Activated T-helper 1 cell treated with Interleukin-2 at 50 U/mL for 16 hours (primary cell): ENCODE measurements around the gene BMP8A.
"Not testable (repeated sequence)": the region's sequence is repeated elsewhere in the genome, so short reads cannot be mapped to it uniquely, and the experiment has no call there.

ENCODE experiments used
- DNase-seq: peaks from one replicate; pipeline ENCODE4 v3.0.0-alpha.2; 2020; ENCODE audit warnings: low read depth

The BMP8A gene

DNA sequence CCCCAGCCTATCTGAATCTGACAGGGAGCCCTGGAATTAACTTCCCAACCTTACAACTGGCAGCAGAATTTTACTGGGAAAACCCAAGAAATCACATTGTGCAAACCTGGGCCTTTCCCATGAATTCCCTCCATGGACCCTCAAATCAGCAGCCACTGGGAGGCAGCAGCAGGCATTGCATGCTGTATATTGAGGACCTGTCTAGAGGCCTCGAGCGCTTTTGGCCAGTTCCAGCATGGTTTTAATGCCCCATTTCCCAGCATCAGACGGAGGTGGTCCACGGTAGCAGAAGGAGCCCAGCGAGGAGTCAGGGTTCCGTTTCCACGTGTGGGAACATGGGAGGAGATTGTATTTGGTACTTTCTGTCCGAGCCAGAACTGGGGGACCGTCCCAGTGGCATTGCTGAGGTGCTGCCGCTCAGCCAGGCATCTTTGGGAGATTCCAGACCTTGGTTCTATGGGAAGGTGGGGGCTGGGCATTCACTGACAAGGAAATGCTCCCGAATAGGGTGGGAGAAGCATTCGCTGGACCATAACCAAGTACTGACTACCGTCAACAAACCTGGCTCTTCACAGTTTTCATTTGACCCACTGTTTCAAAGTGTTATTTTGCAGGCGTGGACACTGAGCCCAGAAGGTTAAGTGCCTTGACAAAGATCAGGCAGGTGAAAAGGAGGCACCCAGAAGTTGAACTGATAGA lies 15.9 kb downstream of the BMP8A start:
- DNase-seq: no peak

DNA sequence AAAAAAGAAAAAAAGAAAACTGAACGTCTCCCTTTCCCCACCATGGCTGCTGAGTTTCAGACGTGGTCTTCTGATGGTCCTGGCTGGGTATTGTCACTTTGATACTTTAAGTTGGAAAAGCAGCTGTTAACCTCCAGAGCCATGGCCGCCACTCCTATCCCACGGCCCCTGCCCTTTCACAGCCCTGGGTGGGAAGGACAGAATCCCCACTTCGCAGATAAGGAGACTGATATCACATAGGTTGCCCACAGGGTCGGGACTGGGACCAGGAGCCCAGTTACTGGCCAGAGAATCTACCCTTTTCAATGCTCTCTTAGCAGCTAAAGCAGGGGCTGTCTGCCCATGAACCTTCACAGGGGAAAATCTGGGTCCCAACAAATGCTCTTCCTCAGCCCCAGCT lies 16.8 kb downstream of the BMP8A start:
- DNase-seq: no peak

DNA sequence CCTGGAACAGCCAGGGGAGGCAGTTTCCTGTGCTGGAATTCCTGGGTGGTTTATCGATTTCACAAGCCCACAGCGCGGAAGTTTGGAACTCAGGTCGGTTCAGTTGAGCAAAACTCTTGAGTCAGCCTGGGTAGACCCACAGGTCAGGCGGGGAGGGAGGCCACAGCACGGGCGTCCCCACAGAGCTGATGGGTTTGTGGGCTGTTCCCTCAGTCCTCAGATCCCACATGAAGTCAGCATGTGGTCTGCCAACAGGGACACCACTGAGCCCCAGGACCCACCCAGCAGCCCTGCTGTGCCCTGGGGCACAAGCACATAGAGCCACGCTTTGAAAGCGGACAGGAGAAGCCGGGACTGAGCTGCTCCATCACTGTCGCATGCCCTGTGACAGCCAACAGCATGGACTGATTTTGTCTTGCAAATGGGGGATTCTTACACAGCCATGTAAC lies 17.4 kb downstream of the BMP8A start:
- no peak for DNase-seq

DNA sequence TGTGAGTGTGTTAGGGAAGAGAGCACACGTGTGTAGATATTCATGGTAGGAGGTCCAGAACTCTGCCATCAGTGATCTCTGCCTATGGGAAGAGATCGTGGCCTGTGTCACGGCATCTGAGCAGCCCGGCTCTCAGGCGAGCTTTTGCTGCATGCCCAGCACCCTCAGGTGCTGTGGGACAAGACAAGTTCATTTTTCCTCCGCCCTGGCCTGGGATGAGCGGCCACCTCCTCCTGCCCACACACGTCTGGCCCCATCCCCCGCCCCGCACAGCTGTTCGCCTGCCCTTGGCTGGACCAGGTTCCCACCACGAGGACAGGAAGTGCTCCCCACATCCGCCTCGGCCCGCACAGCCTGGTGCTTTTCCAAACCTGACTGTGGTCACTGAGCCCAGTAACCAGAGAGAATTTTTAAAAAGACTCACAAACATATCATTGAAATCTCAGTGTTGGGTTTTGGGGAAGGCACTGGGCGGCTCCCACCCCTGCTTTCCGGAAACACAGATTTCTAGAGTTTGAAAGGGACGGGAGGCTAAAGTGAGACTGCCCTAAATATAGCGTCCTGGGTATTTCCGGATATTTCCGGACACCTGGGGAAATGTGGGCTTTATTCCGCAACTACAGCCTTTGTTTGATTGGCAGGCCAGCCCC lies 18.0 kb downstream of the BMP8A start:
- no peak for DNase-seq

DNA sequence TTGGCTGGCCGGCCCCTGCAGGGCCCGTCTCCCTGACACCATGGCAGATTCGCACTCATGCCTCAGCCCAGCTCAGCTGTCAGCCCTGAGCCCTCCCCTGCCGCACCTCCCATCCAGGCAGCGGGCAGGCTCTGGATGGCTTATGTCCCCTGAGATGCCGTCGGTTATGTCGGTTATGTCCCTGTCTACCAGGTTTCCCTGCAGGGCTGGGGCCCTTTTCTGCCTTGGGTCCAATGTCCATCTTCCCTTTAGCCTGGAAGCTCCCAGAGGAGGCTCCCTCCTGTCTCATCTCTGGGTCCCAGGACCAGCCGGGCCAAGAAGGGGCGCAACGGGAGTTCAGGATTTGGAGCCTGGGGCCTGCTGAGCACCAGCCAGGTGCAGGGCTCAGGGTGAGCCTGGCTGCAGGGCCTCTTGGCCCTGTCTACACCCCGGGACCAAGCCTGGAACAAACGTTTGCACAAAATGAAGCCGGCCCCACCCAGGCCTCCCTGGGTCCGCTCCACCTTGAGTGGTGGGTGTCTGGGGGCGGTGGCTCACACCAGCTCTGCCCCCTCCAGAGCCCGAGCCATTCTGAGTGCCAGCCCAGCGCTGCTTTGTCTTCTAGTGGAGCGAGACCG lies 19.2 kb downstream of the BMP8A start:
- not testable (repeated sequence) for DNase-seq

DNA sequence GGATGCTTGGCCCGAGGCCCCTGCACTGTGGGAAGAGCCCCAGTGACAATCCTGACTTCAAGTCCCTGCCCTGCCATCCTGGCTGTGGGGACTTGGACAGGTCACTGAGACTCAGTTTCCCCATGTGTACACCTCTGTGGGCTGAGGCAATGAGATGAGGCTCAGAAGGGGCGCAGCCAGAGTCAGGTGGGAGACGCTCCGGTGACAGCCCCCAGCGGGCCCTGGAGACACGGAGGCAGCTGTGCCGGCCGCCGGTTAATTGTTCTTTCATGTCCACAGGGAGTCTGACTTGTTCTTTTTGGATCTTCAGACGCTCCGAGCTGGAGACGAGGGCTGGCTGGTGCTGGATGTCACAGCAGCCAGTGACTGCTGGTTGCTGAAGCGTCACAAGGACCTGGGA lies 20.0 kb downstream of the BMP8A start:
- DNase-seq: not testable (repeated sequence)

DNA sequence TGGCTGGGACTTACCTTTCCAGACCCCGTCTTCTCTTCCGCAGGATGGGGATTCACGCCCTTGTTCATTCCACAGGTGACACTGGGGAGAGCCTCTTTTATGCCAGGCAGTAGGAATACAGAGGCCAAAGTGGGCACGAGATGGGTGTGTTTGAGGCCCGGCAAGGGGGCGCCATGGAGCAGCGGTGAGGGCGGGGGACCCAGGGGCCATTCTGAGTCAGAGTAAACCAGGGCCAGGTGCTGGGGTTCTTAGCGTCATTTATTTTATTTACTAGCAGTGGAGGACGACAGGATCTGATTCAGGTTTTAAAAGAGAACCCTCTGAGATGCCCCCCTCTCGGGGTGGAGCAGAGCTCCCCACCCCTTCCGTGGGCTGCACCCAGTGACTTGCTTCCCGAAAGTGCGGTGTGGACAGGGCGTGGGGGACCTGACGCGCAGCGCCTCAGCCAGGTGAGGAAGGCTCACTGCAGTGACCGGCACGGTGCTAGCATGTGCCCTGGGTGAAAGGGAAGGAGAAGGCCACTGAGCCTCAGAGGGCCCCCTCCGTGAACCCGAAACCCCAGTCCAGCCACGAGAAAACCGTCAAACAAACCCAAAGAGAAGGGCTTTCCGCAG lies 20.9 kb downstream of the BMP8A start:
- DNase-seq: not testable (repeated sequence)

DNA sequence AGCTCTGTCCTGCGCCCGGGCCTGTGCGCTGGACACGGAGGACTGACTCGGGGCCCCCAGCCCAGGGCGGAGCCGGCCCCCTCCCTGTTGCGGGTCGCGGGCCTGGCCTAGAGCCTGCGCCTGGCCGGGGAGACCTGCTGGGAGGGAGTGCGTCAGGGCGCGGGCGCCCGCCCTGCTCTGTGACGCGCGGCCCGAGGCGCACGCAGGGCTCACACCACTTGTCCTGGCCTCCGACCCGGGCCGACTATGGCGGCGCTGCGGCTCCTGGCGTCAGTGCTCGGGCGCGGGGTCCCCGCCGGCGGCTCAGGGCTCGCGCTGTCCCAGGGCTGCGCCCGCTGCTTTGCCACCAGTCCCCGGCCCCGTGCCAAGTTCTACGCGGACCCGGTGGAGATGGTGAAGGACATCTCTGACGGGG lies 23.3 kb downstream of the BMP8A start:
- DNase-seq: not testable (repeated sequence)

DNA sequence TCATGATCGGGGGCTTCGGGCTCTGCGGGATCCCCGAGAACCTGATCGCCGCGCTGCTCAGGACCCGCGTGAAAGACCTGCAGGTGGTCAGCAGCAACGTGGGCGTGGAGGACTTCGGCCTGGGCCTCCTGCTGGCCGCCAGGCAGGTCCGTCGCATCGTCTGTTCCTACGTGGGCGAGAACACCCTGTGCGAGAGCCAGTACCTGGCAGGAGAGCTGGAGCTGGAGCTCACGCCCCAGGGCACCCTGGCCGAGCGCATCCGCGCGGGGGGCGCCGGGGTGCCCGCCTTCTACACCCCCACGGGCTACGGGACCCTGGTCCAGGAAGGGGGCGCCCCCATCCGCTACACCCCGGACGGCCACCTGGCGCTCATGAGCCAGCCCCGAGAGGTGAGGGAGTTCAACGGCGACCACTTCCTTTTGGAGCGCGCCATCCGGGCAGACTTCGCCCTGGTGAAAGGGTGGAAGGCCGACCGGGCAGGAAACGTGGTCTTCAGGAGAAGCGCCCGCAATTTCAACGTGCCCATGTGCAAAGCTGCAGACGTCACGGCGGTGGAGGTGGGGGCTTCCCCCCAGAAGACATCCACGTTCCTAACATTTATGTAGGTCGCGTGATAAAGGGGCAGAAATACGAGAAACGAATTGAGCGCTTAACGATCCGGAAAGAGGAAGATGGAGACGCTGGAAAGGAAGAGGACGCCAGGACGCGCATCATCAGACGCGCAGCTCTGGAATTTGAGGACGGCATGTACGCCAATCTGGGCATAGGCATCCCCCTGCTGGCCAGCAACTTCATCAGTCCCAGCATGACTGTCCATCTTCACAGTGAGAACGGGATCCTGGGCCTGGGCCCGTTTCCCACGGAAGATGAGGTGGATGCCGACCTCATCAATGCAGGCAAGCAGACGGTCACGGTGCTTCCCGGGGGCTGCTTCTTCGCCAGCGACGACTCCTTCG lies 24.0 kb downstream of the BMP8A start:
- DNase-seq: not testable (repeated sequence)

DNA sequence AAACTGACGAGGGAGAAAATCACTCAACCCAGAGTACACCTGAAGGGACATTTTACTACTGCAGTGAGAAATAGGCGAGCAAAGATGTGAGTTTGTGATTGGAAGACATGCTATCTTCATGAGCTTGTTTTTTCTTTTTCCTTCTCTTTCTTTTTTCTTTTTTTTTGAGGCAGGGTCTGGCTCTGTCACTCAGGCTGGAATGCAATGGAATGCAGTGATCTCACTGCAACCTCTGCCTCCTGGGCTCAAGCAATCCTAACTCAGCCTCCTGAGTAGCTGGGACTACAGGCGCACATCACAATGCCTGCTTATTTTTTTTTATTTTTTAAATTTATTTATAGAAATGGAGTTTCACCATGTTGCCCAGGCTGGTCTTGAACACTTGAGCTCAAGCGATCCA lies 25.4 kb downstream of the BMP8A start:
- DNase-seq: not testable (repeated sequence)

DNA sequence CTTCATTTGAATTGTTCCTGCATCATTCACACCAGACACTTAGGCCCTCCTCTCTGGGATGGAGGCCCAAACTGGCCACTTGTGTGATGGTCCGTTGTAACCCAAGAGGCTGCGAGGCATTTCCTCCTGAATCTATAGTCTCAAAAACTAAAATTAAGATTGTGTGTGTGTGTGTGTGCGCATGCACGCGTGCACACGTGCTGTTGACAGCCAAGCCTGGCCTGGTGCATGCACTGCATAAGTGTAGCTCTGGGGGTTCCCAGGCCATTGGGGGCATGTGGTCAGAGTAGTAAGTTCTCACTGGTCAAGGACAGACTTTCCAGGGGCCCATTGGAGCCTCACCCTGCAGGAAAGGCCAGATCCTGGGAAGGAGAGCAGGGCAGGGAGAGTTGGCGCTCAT lies 26.5 kb downstream of the BMP8A start:
- DNase-seq: not testable (repeated sequence)

DNA sequence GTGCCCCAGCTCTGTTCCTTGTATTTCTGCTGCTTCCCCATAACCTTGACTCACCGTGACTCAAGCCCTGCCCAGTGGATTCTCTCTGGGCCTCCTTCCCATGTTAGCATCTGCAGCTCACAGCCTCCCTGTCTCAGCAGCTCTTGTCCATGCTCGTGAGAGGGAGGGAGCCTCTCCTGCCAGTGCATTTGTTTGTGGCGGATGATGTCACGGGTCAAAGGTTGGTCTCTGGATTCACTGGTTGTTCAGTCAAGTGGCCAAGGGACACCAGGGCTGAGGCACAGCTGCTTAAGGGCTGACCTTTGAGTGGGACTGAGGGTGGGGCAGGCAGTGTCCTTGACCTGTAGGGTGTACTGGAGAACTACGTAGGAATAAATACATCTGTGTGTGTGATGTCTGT lies 27.9 kb downstream of the BMP8A start:
- not testable (repeated sequence) for DNase-seq

DNA sequence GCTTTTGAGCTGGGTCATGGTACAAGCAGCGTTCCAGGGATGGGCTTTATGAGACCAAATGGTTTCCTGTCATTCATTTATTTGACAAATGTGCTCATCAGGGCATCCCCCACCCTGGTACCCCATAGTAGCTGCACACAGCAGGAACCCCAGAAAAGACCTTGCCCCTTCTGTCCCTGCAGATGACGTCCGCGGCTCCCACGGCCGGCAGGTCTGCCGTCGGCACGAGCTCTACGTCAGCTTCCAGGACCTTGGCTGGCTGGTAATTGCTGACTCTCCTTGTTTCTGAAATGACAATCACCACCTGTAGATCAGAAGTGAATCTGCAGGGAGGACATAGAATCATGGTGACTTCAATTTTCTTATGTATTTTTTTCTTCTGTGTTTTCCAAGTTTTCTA lies 30.8 kb downstream of the BMP8A start:
- not testable (repeated sequence) for DNase-seq

DNA sequence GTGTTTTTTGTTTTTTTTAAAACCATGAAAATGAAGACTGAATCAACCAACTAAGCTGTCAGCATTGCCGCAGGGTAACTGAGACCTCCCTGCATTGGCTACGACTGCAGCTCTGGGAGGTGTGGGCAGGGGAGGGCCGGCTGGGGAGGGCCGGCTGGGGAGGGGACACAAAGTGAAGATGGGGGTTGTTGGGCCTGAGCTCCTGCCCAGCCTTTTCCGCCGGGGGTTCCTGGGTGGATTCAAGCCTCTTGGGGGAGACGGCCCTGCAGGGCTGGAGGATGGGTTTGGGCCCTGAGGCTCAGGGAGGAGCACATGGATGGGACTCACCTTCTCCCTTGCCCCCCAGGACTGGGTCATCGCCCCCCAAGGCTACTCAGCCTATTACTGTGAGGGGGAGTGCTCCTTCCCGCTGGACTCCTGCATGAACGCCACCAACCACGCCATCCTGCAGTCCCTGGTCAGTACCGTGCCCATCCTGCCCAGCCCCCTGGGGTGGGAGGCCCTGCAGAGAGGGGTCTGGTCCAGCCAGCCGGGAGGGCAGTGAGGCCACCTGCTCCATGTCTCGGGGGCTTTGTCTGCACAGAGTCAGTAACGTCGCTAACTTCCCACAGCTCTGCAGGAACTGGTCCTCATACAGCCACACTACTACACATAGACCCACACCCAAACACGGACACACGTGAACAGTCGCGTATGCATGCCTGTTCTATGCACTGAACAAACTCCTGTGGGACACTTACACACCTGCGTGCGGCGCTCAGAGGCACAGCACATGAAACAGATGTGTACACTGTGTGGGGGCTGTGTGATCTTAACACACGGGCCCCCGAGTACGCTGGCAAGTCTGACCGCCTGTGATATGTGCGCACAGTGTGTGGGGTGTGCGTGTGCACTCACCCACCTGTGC lies 31.5 kb downstream of the BMP8A start:
- DNase-seq: no peak

DNA sequence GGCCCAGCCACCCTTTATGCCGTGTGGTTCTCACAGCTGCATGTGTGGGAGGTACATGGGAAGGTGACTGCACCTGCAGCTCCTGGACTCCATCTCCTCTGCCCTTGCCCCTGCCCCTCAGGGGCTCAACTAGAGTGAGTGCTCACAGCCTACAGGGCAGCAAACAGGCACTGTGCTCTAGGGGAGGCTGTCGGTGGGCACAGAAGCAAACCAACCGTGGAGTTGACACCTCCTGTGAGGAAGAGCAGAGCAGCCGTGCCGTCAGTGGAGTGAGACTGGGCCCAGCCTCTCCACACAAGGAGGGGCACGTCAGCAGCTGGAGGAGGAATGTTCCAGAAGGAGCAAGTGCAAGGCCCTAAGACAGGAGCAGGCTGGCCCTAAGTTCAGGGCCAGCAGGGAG lies 32.7 kb downstream of the BMP8A start:
- DNase-seq: no peak

DNA sequence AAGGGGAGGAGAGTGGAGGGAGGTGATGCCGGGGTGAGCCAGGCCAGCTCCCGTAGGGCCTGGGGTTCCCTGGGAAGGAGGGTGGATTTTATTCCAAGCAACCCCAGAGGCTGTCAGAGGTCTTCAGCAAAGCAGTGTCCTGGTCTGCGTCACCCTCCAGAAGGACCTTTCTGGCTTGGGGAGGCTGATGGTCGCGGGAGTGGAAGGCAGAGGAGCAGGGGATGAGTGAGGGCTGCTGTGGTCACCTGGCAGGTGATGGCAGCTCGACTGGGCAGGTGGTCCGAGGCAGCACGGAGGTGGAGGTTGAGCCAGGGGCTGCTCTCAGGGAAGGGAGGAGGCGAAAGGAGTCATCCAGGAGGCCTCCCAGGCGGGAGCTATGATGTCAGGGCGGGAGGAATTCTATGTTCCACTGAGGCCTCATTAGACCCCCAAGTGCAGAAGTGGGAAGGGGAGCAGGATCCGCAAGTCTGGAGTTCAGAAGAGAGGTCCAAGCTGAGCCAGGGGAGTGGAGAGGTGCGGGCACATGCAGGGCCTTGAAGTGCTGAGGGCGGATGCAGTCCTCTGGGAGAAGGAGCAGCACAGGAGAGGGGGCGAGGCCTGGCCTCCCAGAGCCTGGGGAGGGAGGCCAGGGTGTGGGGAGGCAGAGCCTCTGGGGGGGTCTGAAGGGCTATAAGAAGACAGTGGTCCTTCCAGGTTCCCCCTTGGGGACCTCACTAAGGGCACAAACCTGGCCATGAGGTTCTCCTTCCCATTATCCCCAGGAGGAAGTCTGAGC lies 33.3 kb downstream of the BMP8A start:
- DNase-seq: no peak

DNA sequence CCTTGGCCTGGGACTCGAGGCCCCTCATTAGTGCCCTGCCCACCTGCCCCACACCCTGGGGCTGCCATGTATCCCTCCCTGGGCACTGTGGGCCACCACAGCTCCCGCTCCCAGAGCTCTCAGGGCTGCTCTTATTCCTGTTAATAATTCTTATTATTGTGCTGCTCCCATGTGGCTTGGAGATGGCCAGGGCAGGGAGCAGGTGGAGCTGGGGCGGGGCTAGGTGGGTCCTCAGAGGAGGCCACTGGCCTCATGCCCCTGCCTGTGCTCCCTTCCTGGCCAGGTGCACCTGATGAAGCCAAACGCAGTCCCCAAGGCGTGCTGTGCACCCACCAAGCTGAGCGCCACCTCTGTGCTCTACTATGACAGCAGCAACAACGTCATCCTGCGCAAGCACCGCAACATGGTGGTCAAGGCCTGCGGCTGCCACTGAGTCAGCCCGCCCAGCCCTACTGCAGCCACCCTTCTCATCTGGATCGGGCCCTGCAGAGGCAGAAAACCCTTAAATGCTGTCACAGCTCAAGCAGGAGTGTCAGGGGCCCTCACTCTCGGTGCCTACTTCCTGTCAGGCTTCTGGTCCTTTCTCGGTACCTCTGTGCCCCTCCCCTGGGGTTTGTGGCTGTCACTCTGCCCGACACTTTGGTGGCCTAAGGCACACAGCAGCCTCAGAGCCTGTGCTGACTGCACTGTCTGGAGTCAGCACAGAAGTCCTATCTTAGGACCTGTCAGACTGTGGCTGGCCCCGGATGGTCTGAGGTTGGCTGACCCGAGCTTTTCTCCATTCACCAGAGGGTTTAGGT lies 34.1 kb downstream of the BMP8A start:
- no peak for DNase-seq

DNA sequence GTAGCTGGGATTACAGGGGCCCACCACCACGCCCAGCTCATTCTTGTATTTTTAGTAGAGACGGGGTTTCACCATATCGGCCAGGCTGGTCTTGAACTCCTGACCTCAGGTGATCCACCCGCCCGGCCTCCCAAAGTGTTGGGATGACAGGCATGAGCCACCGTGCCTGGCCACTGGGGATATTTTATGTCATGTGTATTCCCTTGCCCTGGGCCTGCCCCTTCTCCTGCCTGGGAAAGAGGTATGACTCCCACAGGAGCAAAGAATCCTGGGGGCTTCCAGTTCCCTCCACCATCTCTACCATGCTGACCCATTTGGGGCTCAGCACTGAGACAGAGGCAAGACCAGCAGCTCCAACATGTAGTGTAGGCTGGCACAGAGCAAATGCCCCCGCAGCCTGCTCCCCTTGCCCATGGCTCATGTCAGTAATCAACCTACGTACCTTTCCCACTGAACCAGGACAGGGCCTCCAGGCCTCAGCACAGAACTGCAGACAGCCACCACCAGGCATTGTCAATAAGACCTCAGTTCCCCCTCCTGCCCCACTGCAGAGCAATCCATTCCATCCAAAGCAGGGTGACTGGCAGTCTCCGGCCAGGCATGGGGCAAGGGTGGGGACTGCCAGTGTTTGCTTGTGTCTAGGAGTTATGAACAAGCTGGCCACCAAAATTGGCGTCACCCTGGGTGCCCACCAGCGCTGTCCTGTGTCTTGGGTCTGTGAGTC lies 35.2 kb downstream of the BMP8A start:
- DNase-seq: no peak
